K562 (cell line): ENCODE measurements around the gene NUDT6. TPM values are rescaled to one million over a fixed set of nuclear protein-coding genes. Genes with fewer than 3 reads are reported as not detected.

ENCODE experiments used
- ATAC-seq: fragments of 200-7000 bp; cut with Tn5 transposase; 3 replicates; pipeline ENCODE4 v1.9.1; 2020; ENCODE audit warnings: moderate library complexity
- BruUV-seq: library from RNA; stranded (reverse); fragments of 400-500 nt; replicated peaks from 2 replicates; lab custom pipeline; 2021; lab: Mats Ljungman, UMichigan
- CTCF ChIA-PET: fragments of 300-600 bp; formaldehyde crosslinking; extraction: SDS; loops from one replicate; lab custom pipeline; 2021; ENCODE audit warnings: low intra/inter-chr PET ratio; lab: Yijun Ruan, JAX
- POLR2A ChIA-PET: fragments of 300-600, 350-650 bp; sonication (Branson Sonifier 250); formaldehyde crosslinking; extraction: SDS; loops from one replicate; lab custom pipeline; 2021; ENCODE audit warnings: antibody characterized with exemption, inconsistent platforms; lab: Yijun Ruan, JAX
- DNase-seq, 4 experiments: peaks; one replicate each; pipeline versions ENCODE4 v3.0.0 to v3.0.0-alpha.2; 2011 to 2018; ENCODE audit warnings: low spot score in 3 of 4, mixed read lengths in 3 of 4; ENCODE audit errors: extremely low read depth in 1 of 4
- FAIRE-seq: peaks from 2 replicates; lab custom pipeline; 2011; peaks lifted over from hg19 to GRCh38; lab: Jason Lieb, UNC
- H2AFZ ChIP-seq: 2 replicates; pipeline ENCODE4 v1.6.0; 2011; ENCODE audit warnings: low read depth, low read length, control low read depth, inconsistent platforms
- H3K27ac ChIP-seq: fragments of 200-600 bp; 3 replicates; pipeline ENCODE4 v1.8.0; 2011; ENCODE audit warnings: low read depth, mild to moderate bottlenecking, control low read depth, inconsistent platforms, low read length, moderate library complexity, mixed read lengths; ENCODE audit errors: extremely low read depth
- H3K27me3 ChIP-seq, 2 experiments: fragments of 300-600 bp in 1 of 2; 2 replicates in 1 of 2; 3 replicates in 1 of 2; pipeline versions ENCODE4 v1.6.0 to v1.8.0; 2011; ENCODE audit warnings: inconsistent platforms in 2 of 2, low read length in 2 of 2, mild to moderate bottlenecking in 1 of 2, mixed read lengths in 1 of 2, moderate library complexity in 1 of 2; ENCODE audit not compliant: control insufficient read depth in 2 of 2, insufficient read depth in 2 of 2
- H3K36me3 ChIP-seq: fragments of 300-600 bp; 3 replicates; pipeline ENCODE4 v1.8.0; 2011; ENCODE audit warnings: mild to moderate bottlenecking, low read length, inconsistent platforms; ENCODE audit not compliant: control insufficient read depth, insufficient read depth
- H3K4me1 ChIP-seq, 2 experiments: fragments of 200-600 bp in 1 of 2; replicated peaks in 1 of 2; 2 replicates in 1 of 2; 3 replicates in 1 of 2; pipeline versions ENCODE4 v1.5.1 to v1.8.0; 2011; ENCODE audit warnings: inconsistent platforms in 2 of 2, low read length in 2 of 2, mild to moderate bottlenecking in 1 of 2, mixed read lengths in 1 of 2, moderate library complexity in 1 of 2; ENCODE audit not compliant: control insufficient read depth in 2 of 2, insufficient read depth in 2 of 2
- H3K4me2 ChIP-seq: 2 replicates; pipeline ENCODE4 v1.6.1; 2011; ENCODE audit warnings: low read length, control low read depth, inconsistent platforms, mixed read lengths; ENCODE audit not compliant: insufficient read depth
- H3K4me3 ChIP-seq: fragments of 200-600 bp; sonication (generic), shearing (Covaris generic); 2 replicates; pipeline ENCODE4 v1.5.1; 2016; ENCODE audit warnings: control low read depth, inconsistent platforms
- H3K79me2 ChIP-seq: fragments of 200-600 bp; 3 replicates; pipeline ENCODE4 v1.8.0; 2011; ENCODE audit warnings: low read length, inconsistent platforms; ENCODE audit not compliant: control insufficient read depth, insufficient read depth
- H3K9ac ChIP-seq, 2 experiments: 2 replicates each; pipeline versions ENCODE4 v1.6.0 to v1.6.1; 2011; ENCODE audit warnings: low read depth in 2 of 2, low read length in 2 of 2, control low read depth in 1 of 2, inconsistent platforms in 1 of 2, mild to moderate bottlenecking in 1 of 2, mixed read lengths in 1 of 2; ENCODE audit not compliant: insufficient read depth in 1 of 2
- H3K9me1 ChIP-seq: one replicate; pipeline ENCODE4 v1.6.0; 2011; ENCODE audit warnings: inconsistent platforms, mild to moderate bottlenecking, low read length, moderate library complexity; ENCODE audit not compliant: control insufficient read depth, insufficient read depth
- H3K9me3 ChIP-seq: replicated peaks from 2 replicates; pipeline ENCODE4 v1.5.1; 2011; ENCODE audit warnings: low read depth, low read length, inconsistent platforms; ENCODE audit not compliant: control insufficient read depth, insufficient read depth
- H4K20me1 ChIP-seq: replicated peaks from 2 replicates; pipeline ENCODE4 v1.6.1; 2011; ENCODE audit warnings: low read length, inconsistent platforms, mixed read lengths; ENCODE audit not compliant: control insufficient read depth, insufficient read depth
- ASH1L ChIP-seq: fragments of 450-650 bp; IDR thresholded peaks from 2 replicates; pipeline ENCODE4 v1.6.1; 2018; ENCODE audit warnings: borderline replicate concordance, mild to moderate bottlenecking, low read depth; ENCODE audit not compliant: partially characterized antibody
- BDP1 ChIP-seq: IDR thresholded peaks from 3 replicates; pipeline ENCODE4 v1.6.1; 2011; ENCODE audit not compliant: insufficient read length, insufficient read depth
- BRD4 ChIP-seq: fragments of 200-600 bp; sonication (generic); IDR thresholded peaks from 2 replicates; pipeline ENCODE4 v1.6.1; 2017; ENCODE audit warnings: inconsistent platforms
- DACH1 ChIP-seq: fragments of 450-650 bp; IDR thresholded peaks from 2 replicates; pipeline ENCODE4 v1.6.1; 2018; ENCODE audit not compliant: partially characterized antibody
- EP300 ChIP-seq: IDR thresholded peaks from 2 replicates; pipeline ENCODE4 v1.6.1; 2012; ENCODE audit warnings: low read length, improper control_type of control experiment
- ERF ChIP-seq: fragments of 450-650 bp; formaldehyde crosslinking; IDR thresholded peaks from 2 replicates; pipeline ENCODE4 v1.4.0; 2020; ENCODE audit warnings: mild to moderate bottlenecking, mixed read lengths
- MCM7 ChIP-seq, 2 experiments: fragments of 450-650 bp; IDR thresholded peaks; 2 replicates each; pipeline ENCODE4 v1.6.1; 2016 to 2018
- POLR2AphosphoS2 ChIP-seq: IDR thresholded peaks from 2 replicates; pipeline ENCODE4 v1.6.1; 2012; ENCODE audit warnings: low read length, improper control_type of control experiment
- POLR2AphosphoS5 ChIP-seq: IDR thresholded peaks from 2 replicates; pipeline ENCODE4 v1.6.1; 2011; ENCODE audit warnings: mild to moderate bottlenecking, low read depth, low read length, moderate library complexity; ENCODE audit not compliant: control insufficient read depth, insufficient read depth
- RFX1 ChIP-seq: fragments of 450-650 bp; IDR thresholded peaks from 2 replicates; pipeline ENCODE4 v1.6.1; 2016; ENCODE audit warnings: mild to moderate bottlenecking, moderate library complexity
- SAP30 ChIP-seq: fragments of 200-600 bp; sonication (generic); IDR thresholded peaks from 2 replicates; pipeline ENCODE4 v1.6.1; 2012; ENCODE audit warnings: borderline replicate concordance, low read depth, mild to moderate bottlenecking, moderate library complexity, low read length, control low read depth, inconsistent platforms; ENCODE audit not compliant: insufficient read depth, poor library complexity, severe bottlenecking
- SNRNP70 ChIP-seq: fragments of 200-400 bp; formaldehyde crosslinking; optimal IDR thresholded peaks from 2 replicates; pipeline ENCODE3; 2017; ENCODE audit warnings: low read depth, low read length
- SRSF3 ChIP-seq: fragments of 200-400 bp; formaldehyde crosslinking; IDR thresholded peaks from 2 replicates; pipeline ENCODE4 v1.6.1; 2016; ENCODE audit warnings: mild to moderate bottlenecking, low read length, moderate library complexity; ENCODE audit not compliant: insufficient read depth
- YBX1 ChIP-seq: fragments of 450-650 bp; IDR thresholded peaks from 2 replicates; pipeline ENCODE4 v1.7.1; 2016; ENCODE audit warnings: mild to moderate bottlenecking
- ZC3H8 ChIP-seq: fragments of 450-650 bp; IDR thresholded peaks from 2 replicates; pipeline ENCODE4 v1.6.1; 2017
- ZFP30 ChIP-seq: fragments of 250-450 bp; sonication (Bioruptor Pico); IDR thresholded peaks from 2 replicates; pipeline ENCODE4 v1.8.0; 2022; ENCODE audit warnings: moderate library complexity, mild to moderate bottlenecking, inconsistent platforms, borderline replicate concordance
- ZNF384 ChIP-seq: IDR thresholded peaks from 2 replicates; pipeline ENCODE4 v1.6.1; 2012; ENCODE audit warnings: low read depth, low read length, improper control_type of control experiment
- ZNF695 ChIP-seq: fragments of 450-650 bp; formaldehyde crosslinking; IDR thresholded peaks from 2 replicates; pipeline ENCODE4 v1.4.0; 2020; ENCODE audit warnings: mild to moderate bottlenecking, moderate library complexity
- ZNF830 ChIP-seq: fragments of 250-450 bp; sonication (Bioruptor Pico); IDR thresholded peaks from 2 replicates; pipeline ENCODE4 v1.5.0; 2021; ENCODE audit warnings: mild to moderate bottlenecking
- WGBS: fragments of 100-300 bp; shearing (Covaris generic); methylation state at CpG from one replicate; pipeline ENCODE4 v1.1.6; 2016; ENCODE audit warnings: low coverage, mixed read lengths; ENCODE audit not compliant: insufficient coverage; ENCODE audit errors: missing lambda C conversion rate; 5-methylcytosine and 5-hydroxymethylcytosine counted together
- in situ Hi-C: fragments of 300-500 bp; cut with MboI; formaldehyde crosslinking; loops from 4 replicates; pipeline ENCODE4 v1.15.0; 2018; ENCODE audit warnings: inconsistent platforms, mixed read lengths
- intact Hi-C: fragments of 100-400 bp; cut with micrococcal nuclease; formaldehyde crosslinking; loops from 2 replicates; pipeline ENCODE4 v1.14.2; 2022
- polyA plus RNA-seq, 8 experiments: library from polyadenylated mRNA; depleted of rRNA in 4 of 8; stranded (reverse) in 5 of 8; unstranded in 3 of 8; fragments of >200 nt; fragmentation: Nextera tagmentation in 2 of 8; fragmentation: Illumina TruSeq in 1 of 8; extraction: Ambion mirVana in 2 of 8; extraction: Trizol in 1 of 8; gene quantifications; 2 replicates each; pipeline versions ENCODE4 v1.2.1 to v1.2.3, GENCODE V29; 2011 to 2014; ENCODE audit warnings: inconsistent platforms in 1 of 8, missing spikeins in 1 of 8
- total RNA-seq, 7 experiments: library from RNA; depleted of rRNA in 6 of 7; stranded (reverse); fragments of >200 nt in 6 of 7; fragmentation: Illumina TruSeq in 2 of 7; extraction: Trizol in 2 of 7; gene quantifications; 2 replicates each; pipeline versions ENCODE4 v1.2.1 to v1.2.3, GENCODE V29; 2011 to 2021; ENCODE audit warnings: low replicate concordance in 1 of 7

Gene NUDT6
- total and polyA plus RNA-seq, 9 of the 15 experiments (the other 6 are each of a cell fraction or from before 2014, with no cell fraction given), result 9.4 to 18.1 (median 13.4) TPM

DNA sequence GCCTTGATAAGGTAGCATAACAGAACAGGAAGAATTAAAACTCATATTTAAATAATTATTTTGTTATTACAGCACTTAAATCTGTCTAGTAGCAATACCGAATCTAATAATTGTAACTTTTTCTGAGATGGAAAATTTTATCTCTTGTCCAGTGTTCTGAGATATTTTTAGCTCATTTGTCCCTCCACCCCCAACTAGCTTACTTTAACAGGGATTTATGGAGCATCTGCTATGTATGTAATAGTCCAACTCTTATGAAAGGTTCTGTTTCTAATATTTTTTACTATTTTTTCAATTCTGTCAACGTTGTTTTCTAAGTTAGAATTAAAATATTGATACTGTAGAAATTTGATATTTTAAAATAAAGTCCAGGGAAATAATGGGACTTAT, 38.2 kb upstream of the NUDT6 start:
- Histone ChIP-seq H3K27me3 (no peaks in the 10 kb centered on the region), H3K79me2 (no peaks in the 10 kb centered on the region), H3K9me1 (no peaks in the 10 kb centered on the region), H3K4me3 (no peak overlapping the region), H3K9ac (no peak overlapping the region), H3K27ac (no peak overlapping the region), H3K36me3 (peaks cover 52% of the 10 kb centered on the region), H3K4me2 (no peak overlapping the region), H2AFZ (no peak overlapping the region), H3K4me1 (no peaks in the 10 kb centered on the region), H4K20me1 (no peaks in the 10 kb centered on the region), H3K9me3 (no peaks in the 10 kb centered on the region)
- WGBS, result 50% methylated on average over 2 of the region's 2 CpGs
- FAIRE-seq (no peak), DNase-seq (no peak), ATAC-seq (no peak)
- TF ChIP-seq DACH1 (no peak), RFX1 (no peak)
- intact Hi-C loops, result loop anchor here (10.0 kb wide), 1 partner anchor 134 kb away; no protein-coding TSS in a partner anchor
- no TSS peak for BruUV-seq
- in situ Hi-C loops, result no loop called here
- ChIA-PET POLR2A (interaction anchor here (1.1 kb wide), 1 partner anchor 15 kb away, joined by 3 read pairs; no protein-coding TSS in a partner anchor), CTCF (no interaction called here)

DNA sequence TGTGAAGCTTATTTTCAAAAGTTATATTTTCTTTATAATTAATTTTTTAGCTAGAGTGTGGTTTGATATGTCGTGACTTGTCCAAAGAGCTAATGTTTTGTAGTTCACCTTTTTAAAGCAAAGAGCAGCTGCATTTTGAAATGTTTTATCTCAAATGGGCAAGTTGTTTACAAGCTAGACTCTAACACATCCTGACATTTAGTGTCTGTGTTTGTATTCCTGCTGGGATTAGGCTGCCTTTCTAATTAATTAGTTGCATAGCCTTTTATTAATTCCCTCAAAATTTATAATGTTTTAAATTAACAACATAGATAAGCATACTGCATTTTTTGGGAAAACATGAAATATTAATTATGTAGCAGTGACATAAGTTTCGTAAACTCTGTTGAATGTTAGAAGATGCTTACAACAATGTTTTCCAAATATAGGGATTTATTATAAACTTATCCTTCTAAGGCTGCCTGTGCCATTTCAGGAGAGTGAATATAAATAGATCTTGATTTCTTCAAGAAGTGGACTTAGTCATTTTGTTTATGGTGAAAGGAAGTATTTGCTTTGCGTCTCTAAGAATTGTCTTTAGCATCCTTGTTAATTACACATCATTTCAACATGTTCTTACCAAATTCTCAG, 37.7 kb upstream of the NUDT6 start:
- intact Hi-C loops, result loop anchor here (10.0 kb wide), 1 partner anchor 135 kb away; no protein-coding TSS in a partner anchor
- WGBS, result 90% methylated on average over 3 of the region's 3 CpGs
- Histone ChIP-seq H3K9me3 (no peaks in the 10 kb centered on the region), H3K4me2 (no peak overlapping the region), H2AFZ (no peak overlapping the region), H3K27me3 (no peaks in the 10 kb centered on the region), H3K4me3 (no peak overlapping the region), H3K79me2 (no peaks in the 10 kb centered on the region), H3K36me3 (peaks cover 53% of the 10 kb centered on the region), H3K27ac (no peak overlapping the region), H3K9ac (no peak overlapping the region), H4K20me1 (no peaks in the 10 kb centered on the region), H3K4me1 (no peaks in the 10 kb centered on the region), H3K9me1 (no peaks in the 10 kb centered on the region)
- no TSS peak for BruUV-seq
- CTCF ChIA-PET, result no interaction called here
- no peak for ATAC-seq
- no peak for DNase-seq
- no peak for FAIRE-seq
- in situ Hi-C loops, result no loop called here
- TF ChIP-seq ZNF384 (no peak), SRSF3 (no peak), ZNF695 (no peak), ERF (CRISPR knock-in tag) (no peak), SNRNP70 (no peak), SAP30 (no peak), POLR2AphosphoS5 (no peak), ZC3H8 (no peak), MCM7 (IDR thresholded peaks at IDR 0.05) (no peak), POLR2AphosphoS2 (no peak), EP300 (no peak), ZFP30 (no peak), ZNF830 (no peak), YBX1 (no peak), ASH1L (no peak), BRD4 (no peak), BDP1 (no peak)
- POLR2A ChIA-PET, result interaction anchor here (1.1 kb wide), 1 partner anchor 16 kb away, joined by 3 read pairs; no protein-coding TSS in a partner anchor
